H1 (cell line): ENCODE data around the gene CAPN11. TPM values are rescaled to one million over a fixed set of nuclear protein-coding genes. Genes with fewer than 3 reads are reported as not detected.

Experiments used
- CTCF ChIA-PET: fragments of 300-600 bp; sonication (Branson Sonifier 250); formaldehyde crosslinking; loops from one replicate; lab custom pipeline; 2021; ENCODE audit not compliant: partially characterized antibody; lab: Charles Lee
- POLR2A ChIA-PET: fragments of 300-600 bp; sonication (Branson Sonifier 250); formaldehyde crosslinking; loops from one replicate; lab custom pipeline; 2021; ENCODE audit warnings: inconsistent platforms; ENCODE audit not compliant: partially characterized antibody; lab: Charles Lee
- DNase-seq, 2 experiments: peaks; one replicate each; pipeline versions ENCODE4 v3.0.0 to v3.0.0-alpha.2; 2010 to 2022; ENCODE audit warnings: low spot score in 2 of 2, low read depth in 1 of 2, mixed read lengths in 1 of 2
- FAIRE-seq: peaks from 2 replicates; lab custom pipeline; 2011; peaks lifted over from hg19 to GRCh38; lab: Jason Lieb, UNC
- H2AFZ ChIP-seq: 2 replicates; pipeline ENCODE4 v1.8.1; 2012; ENCODE audit warnings: low read length, inconsistent platforms
- H2AK5ac ChIP-seq: 2 replicates; pipeline ENCODE4 v1.6.1; 2013; ENCODE audit warnings: low read depth, low read length
- H2BK120ac ChIP-seq: replicated peaks from 2 replicates; pipeline ENCODE3; 2013; ENCODE audit warnings: low read depth, low read length, inconsistent platforms
- H2BK12ac ChIP-seq: 2 replicates; pipeline ENCODE4 v1.6.1; 2013; ENCODE audit warnings: low read depth, low read length
- H2BK15ac ChIP-seq: 2 replicates; pipeline ENCODE4 v1.6.1; 2013; ENCODE audit warnings: low read length
- H2BK20ac ChIP-seq: 2 replicates; pipeline ENCODE4 v1.6.1; 2013; ENCODE audit warnings: low read length
- H2BK5ac ChIP-seq: 2 replicates; pipeline ENCODE4 v1.6.1; 2013; ENCODE audit warnings: low read depth, low read length
- H3K14ac ChIP-seq: 2 replicates; pipeline ENCODE4 v1.6.1; 2013; ENCODE audit warnings: inconsistent platforms; ENCODE audit not compliant: insufficient read length
- H3K18ac ChIP-seq: 2 replicates; pipeline ENCODE4 v1.6.1; 2013; ENCODE audit warnings: low read length; ENCODE audit errors: extremely low read depth
- H3K23ac ChIP-seq: 2 replicates; pipeline ENCODE4 v1.6.1; 2013; ENCODE audit warnings: inconsistent platforms; ENCODE audit not compliant: insufficient read length
- H3K23me2 ChIP-seq: 2 replicates; pipeline ENCODE4 v1.6.1; 2013; ENCODE audit warnings: low read depth, low read length
- H3K27ac ChIP-seq: 2 replicates; pipeline ENCODE4 v1.6.1; 2011; ENCODE audit warnings: low read depth, low read length, inconsistent platforms
- H3K27me3 ChIP-seq, 4 experiments: replicated peaks in 1 of 4; 1 replicate in 1 of 4; 2 replicates in 3 of 4; pipeline versions ENCODE4 v1.6.1 to v1.8.1; 2011 to 2013; ENCODE audit warnings: low read length in 3 of 4, mild to moderate bottlenecking in 3 of 4, inconsistent platforms in 2 of 4, mixed read lengths in 2 of 4, moderate library complexity in 1 of 4; ENCODE audit not compliant: control insufficient read depth in 3 of 4, insufficient read depth in 3 of 4; ENCODE audit errors: extremely low read depth in 1 of 4
- H3K36me3 ChIP-seq, 4 experiments: 2 replicates each; pipeline versions ENCODE4 v1.6.1 to v1.8.1; 2011 to 2013; ENCODE audit warnings: mild to moderate bottlenecking in 4 of 4, low read length in 3 of 4, moderate library complexity in 2 of 4, control low read depth in 1 of 4, inconsistent platforms in 1 of 4; ENCODE audit not compliant: insufficient read depth in 4 of 4, control insufficient read depth in 2 of 4
- H3K4ac ChIP-seq: replicated peaks from 2 replicates; pipeline ENCODE3; 2013; ENCODE audit warnings: low read length, low read depth, mixed read lengths, inconsistent platforms; ENCODE audit not compliant: insufficient read length
- H3K4me1 ChIP-seq, 4 experiments: replicated peaks in 1 of 4; 1 replicate in 1 of 4; 2 replicates in 3 of 4; pipeline versions ENCODE4 v1.6.1 to v1.8.1; 2011 to 2013; ENCODE audit warnings: low read length in 3 of 4, inconsistent platforms in 2 of 4, mixed read lengths in 1 of 4; ENCODE audit not compliant: insufficient read depth in 4 of 4, control insufficient read depth in 3 of 4
- H3K4me2 ChIP-seq, 2 experiments: 2 replicates each; pipeline versions ENCODE4 v1.6.1 to v1.8.1; 2011 to 2013; ENCODE audit warnings: low read depth in 2 of 2, low read length in 2 of 2, control low read depth in 1 of 2, inconsistent platforms in 1 of 2, mild to moderate bottlenecking in 1 of 2; ENCODE audit not compliant: insufficient read depth in 1 of 2
- H3K4me3 ChIP-seq, 4 experiments: fragments of 200-600, 300-600 bp in 1 of 4; sonication (generic), shearing (Covaris generic), sonication (Bioruptor Twin) in 1 of 4; 2 replicates each; pipeline versions ENCODE4 v1.5.1 to v1.8.1; 2011 to 2016; ENCODE audit warnings: low read length in 4 of 4, low read depth in 3 of 4, control low read depth in 2 of 4, inconsistent platforms in 2 of 4, mild to moderate bottlenecking in 2 of 4, mixed read lengths in 1 of 4, moderate library complexity in 1 of 4; ENCODE audit not compliant: insufficient read depth in 2 of 4; ENCODE audit errors: extremely low read depth in 1 of 4
- H3K56ac ChIP-seq: replicated peaks from 2 replicates; pipeline ENCODE3; 2013; ENCODE audit warnings: low read depth, mild to moderate bottlenecking, mixed read lengths, low read length, inconsistent platforms; ENCODE audit not compliant: insufficient read length
- H3K79me1 ChIP-seq: 2 replicates; pipeline ENCODE4 v1.6.1; 2013; ENCODE audit warnings: low read depth, low read length, control low read depth
- H3K79me2 ChIP-seq, 2 experiments: 2 replicates each; pipeline versions ENCODE4 v1.6.1 to v1.8.1; 2012 to 2013; ENCODE audit warnings: low read length in 2 of 2, mild to moderate bottlenecking in 2 of 2, inconsistent platforms in 1 of 2; ENCODE audit not compliant: insufficient read depth in 2 of 2, control insufficient read depth in 1 of 2
- H3K9ac ChIP-seq, 4 experiments: replicated peaks in 1 of 4; 1 replicate in 1 of 4; 2 replicates in 3 of 4; pipeline versions ENCODE4 v1.6.1 to v1.8.1; 2011 to 2013; ENCODE audit warnings: low read depth in 3 of 4, low read length in 3 of 4, control low read depth in 2 of 4, mild to moderate bottlenecking in 2 of 4, moderate library complexity in 2 of 4, inconsistent platforms in 1 of 4; ENCODE audit errors: extremely low read depth in 1 of 4
- H3K9me3 ChIP-seq, 2 experiments: 2 replicates each; pipeline versions ENCODE4 v1.6.1 to v1.8.1; 2012 to 2013; ENCODE audit warnings: mild to moderate bottlenecking in 2 of 2, moderate library complexity in 2 of 2, control low read depth in 1 of 2, inconsistent platforms in 1 of 2, low read depth in 1 of 2, low read length in 1 of 2, mixed read lengths in 1 of 2; ENCODE audit not compliant: insufficient read depth in 2 of 2
- H4K20me1 ChIP-seq, 2 experiments: replicated peaks in 1 of 2; 2 replicates each; pipeline versions ENCODE3 to v1.8.1; 2011 to 2013; ENCODE audit warnings: inconsistent platforms in 2 of 2, low read length in 2 of 2, mild to moderate bottlenecking in 1 of 2; ENCODE audit not compliant: insufficient read depth in 2 of 2, control insufficient read depth in 1 of 2
- H4K5ac ChIP-seq: 2 replicates; pipeline ENCODE4 v1.6.1; 2013; ENCODE audit warnings: low read length, low read depth, mixed read lengths, inconsistent platforms; ENCODE audit not compliant: insufficient read length
- H4K8ac ChIP-seq: 2 replicates; pipeline ENCODE4 v1.8.0; 2013; ENCODE audit warnings: mild to moderate bottlenecking, moderate library complexity, low read length, inconsistent platforms; ENCODE audit not compliant: insufficient read depth; ENCODE audit errors: extremely low read depth
- H4K91ac ChIP-seq: replicated peaks from 2 replicates; pipeline ENCODE3; 2013; ENCODE audit warnings: low read length, mixed read lengths, inconsistent platforms; ENCODE audit not compliant: insufficient read length
- CBX5 ChIP-seq: fragments of 300-800, 300-1000 bp; sonication (generic); IDR thresholded peaks from 2 replicates; pipeline ENCODE4 v1.7.1; 2016; ENCODE audit warnings: antibody characterized with exemption, low read length, low read depth
- CTCF ChIP-seq, 3 experiments: IDR thresholded peaks; 1 replicate in 2 of 3; 2 replicates in 1 of 3; pipeline versions ENCODE4 v1.5.1 to v1.6.1; 2011; ENCODE audit warnings: low read length in 3 of 3, mild to moderate bottlenecking in 3 of 3, inconsistent platforms in 2 of 3, low read depth in 1 of 3, moderate library complexity in 1 of 3; ENCODE audit not compliant: insufficient read depth in 1 of 3; ENCODE audit errors: control extremely low read depth in 1 of 3
- JUND ChIP-seq: IDR thresholded peaks from 2 replicates; pipeline ENCODE4 v1.6.1; 2011; ENCODE audit warnings: mild to moderate bottlenecking, improper control_type of control experiment, low read length
- POLR2A ChIP-seq, 2 experiments: IDR thresholded peaks; 1 replicate in 1 of 2; 2 replicates in 1 of 2; pipeline ENCODE4 v1.6.1; 2011; ENCODE audit warnings: low read depth in 2 of 2, low read length in 2 of 2, mild to moderate bottlenecking in 2 of 2; ENCODE audit errors: control extremely low read depth in 1 of 2
- POLR2AphosphoS5 ChIP-seq: IDR thresholded peaks from 2 replicates; pipeline ENCODE4 v1.6.1; 2011; ENCODE audit warnings: low read depth, low read length
- SAP30 ChIP-seq: fragments of 300-600 bp; sonication (generic); IDR thresholded peaks from 2 replicates; pipeline ENCODE4 v1.7.1; 2012; ENCODE audit warnings: low read length, moderate library complexity, mild to moderate bottlenecking, inconsistent platforms; ENCODE audit not compliant: insufficient read depth, insufficient replicate concordance
- SIRT6 ChIP-seq: IDR thresholded peaks from one replicate; pipeline ENCODE4 v1.7.1; 2012; ENCODE audit warnings: low read length, inconsistent platforms
- SP4 ChIP-seq: IDR thresholded peaks from 2 replicates; pipeline ENCODE4 v1.6.1; 2012; ENCODE audit warnings: low read length, inconsistent platforms
- WGBS, 2 experiments: shearing (Covaris generic) in 1 of 2; methylation state at CpG; one replicate each; pipeline versions ENCODE4 v1.1.6 to v1.1.7; 2013 to 2015; ENCODE audit warnings: low lambda C conversion rate in 2 of 2, mixed read lengths in 2 of 2, inconsistent platforms in 1 of 2, low coverage in 1 of 2, missing lambda C conversion rate in 1 of 2; ENCODE audit not compliant: insufficient replicate concordance in 2 of 2, insufficient coverage in 1 of 2, insufficient read length in 1 of 2; ENCODE audit errors: extremely low coverage in 1 of 2, missing lambda C conversion rate in 1 of 2; 5-methylcytosine and 5-hydroxymethylcytosine counted together
- polyA plus RNA-seq, 7 experiments: library from polyadenylated mRNA; depleted of rRNA in 3 of 7; stranded (reverse) in 5 of 7; unstranded in 2 of 7; fragments of >200 nt in 5 of 7; fragments of 200-250 nt in 2 of 7; gene quantifications; 1 replicate in 5 of 7; 2 replicates in 1 of 7; 4 replicates in 1 of 7; pipeline versions ENCODE4 v1.2.1 to v1.2.3, GENCODE V29; 2011 to 2013; ENCODE audit warnings: missing spikeins in 2 of 7, mixed read lengths in 2 of 7
- total RNA-seq: library from RNA; stranded (reverse); fragmentation: NEBNext Ultra II Directional; extraction: Animal tissue kit (Norgen Biotek cat#: 25700); gene quantifications from 2 replicates; pipeline ENCODE4 v1.2.1, GENCODE V29; 2021

Gene CAPN11
- total and polyA plus RNA-seq, 2 of the 8 experiments (the other 6 are each of a cell fraction or from before 2014, with no cell fraction given), result 0.95 to 0.97 TPM

GRCh38 chr6:44224029-44224964, 65.7 kb downstream of the CAPN11 start:
- FAIRE-seq (no peak), DNase-seq (no peak)
- Histone ChIP-seq H3K4me2 (peak overlapping the region; percentile 94 to 95), H3K4me1 (peaks cover 15 to 48% (median 35%) of the 10 kb centered on the region in 4 experiments), H4K91ac (peak overlapping the region; percentile 5), H3K23me2 (peaks cover 16% of the 10 kb centered on the region), H2BK20ac (no peak overlapping the region), H2BK120ac (no peak overlapping the region), H3K79me2 (peaks cover 10 to 47% of the 10 kb centered on the region in 2 experiments; a peak in 3 of 4 replicates), H3K4me3 (peak overlapping the region; percentile 65 to 90 (median 78)), H2AFZ (no peak overlapping the region), H2BK15ac (0 out of 2 replicates have a peak overlapping the region, but pooled peaks have one; percentile 67), H3K79me1 (peaks cover 23% of the 10 kb centered on the region), H2BK12ac (peak overlapping the region; percentile 68; the same call in 1 of the 2 replicates), H2BK5ac (peak overlapping the region; percentile 26; the same call in 1 of the 2 replicates), H3K27ac (no peak overlapping the region), H3K4ac (peak overlapping the region; percentile 46), H4K5ac (peak overlapping the region; percentile 25), H3K9me3 (no peaks in the 10 kb centered on the region), H2AK5ac (no peak overlapping the region), H3K56ac (no peak overlapping the region), H3K9ac (peak overlapping the region in 3 of 4 experiments; percentile 41 to 67 (median 42); a peak in 5 of 7 replicates), H3K27me3 (no peaks in the 10 kb centered on the region), H3K23ac (no peak overlapping the region), H3K14ac (no peak overlapping the region), H3K18ac (peak overlapping the region; percentile 68; the same call in 1 of the 2 replicates), H3K36me3 (peaks cover 6 to 13% (median 7%) of the 10 kb centered on the region in 4 experiments; a peak in 5 of 8 replicates), H4K20me1 (peaks cover 30 to 38% of the 10 kb centered on the region in 2 experiments), H4K8ac (no peak overlapping the region)
- 12% methylated on average over 14 of the region's 18 CpGs; no CpG with 5 or more reads in 1 of the 2 experiments for WGBS, 2 experiments
- ChIA-PET POLR2A (interaction anchor here (0.9 to 21.0 kb wide), 15 partner anchors 11 to 88 kb away, joined by 3 to 477 read pairs (median 9); partner anchors contain the start of genes AARS2, HSP90AB1 and SLC35B2), CTCF (interaction anchor here (0.6 to 19.4 kb wide), 28 partner anchors 8 to 511 kb away, joined by 3 to 287 read pairs (median 6); partner anchors contain the start of genes HSP90AB1, MYMX, SLC35B2 and TMEM151B)
- TF ChIP-seq SAP30 (peak; percentile 85), SIRT6 (no peak), JUND (no peak), SP4 (no peak), CBX5 (no peak), CTCF (IDR thresholded peaks at IDR 0.05; ENCODE audit: control extremely low read depth in 1 of 3, insufficient read depth in 1 of 3, low read depth in 1 of 3, low read length in 3 of 3) (peak in 2 of 3 experiments; percentile 33 to 39; a peak in 2 of 4 replicates), POLR2A (IDR thresholded peaks at IDR 0.05; ENCODE audit: control extremely low read depth in 1 of 2, low read depth in 2 of 2, low read length in 2 of 2) (peak in 1 of 2 experiments; percentile 60; a peak in 1 of 3 replicates), POLR2AphosphoS5 (0 out of 2 replicates have a peak, but pooled peaks have one; percentile 15)
